Tibial nerve (tissue), 4 donors: Measurements from ENCODE around the gene AGO3. TPM values are rescaled to one million over a fixed set of nuclear protein-coding genes. Genes with fewer than 3 reads are reported as not detected.
"Not testable (repeated sequence)": the region's sequence is repeated elsewhere in the genome, so short reads cannot be mapped to it uniquely, and the experiment has no call there.

Experiments
- DNase-seq, 2 donors: peaks; one replicate each; pipeline ENCODE4 v3.0.0-alpha.2; 2019; ENCODE audit warnings: low spot score in 2 of 2
- H3K27ac ChIP-seq, 4 donors: fragments of 200-600 bp; sonication (generic) in 3 of 4; one replicate each; pipeline ENCODE4 v1.5.1; 2017 to 2019; ENCODE audit warnings: mild to moderate bottlenecking in 1 of 4
- H3K27me3 ChIP-seq, 2 donors: fragments of 200-600 bp; sonication (generic) in 1 of 2; one replicate each; pipeline versions ENCODE4 v1.5.1 to v1.6.0; 2017 to 2019
- H3K36me3 ChIP-seq, 3 donors: fragments of 200-600 bp; sonication (generic); one replicate each; pipeline ENCODE4 v1.5.1; 2018 to 2019
- H3K4me1 ChIP-seq, 4 donors: fragments of 200-600 bp; sonication (generic) in 3 of 4; one replicate each; pipeline ENCODE4 v1.5.1; 2017 to 2019
- H3K4me3 ChIP-seq, 4 donors: fragments of 200-600 bp; sonication (generic) in 3 of 4; one replicate each; pipeline ENCODE4 v1.5.1; 2017 to 2019; ENCODE audit warnings: mild to moderate bottlenecking in 1 of 4, moderate library complexity in 1 of 4
- H3K9me3 ChIP-seq, 4 donors: fragments of 200-600 bp; sonication (generic) in 3 of 4; one replicate each; pipeline ENCODE4 v1.5.1; 2017 to 2019
- CTCF ChIP-seq, 5 experiments: fragments of 200-600 bp in 3 of 5; fragments of 450-650 bp in 2 of 5; sonication (generic) in 3 of 5; IDR thresholded peaks; one replicate each; pipeline ENCODE4 v1.5.1; 2016 to 2019; ENCODE audit warnings: antibody characterized with exemption in 5 of 5, mild to moderate bottlenecking in 3 of 5, moderate library complexity in 2 of 5
- EP300 ChIP-seq, 2 donors: sonication (generic); formaldehyde crosslinking; IDR thresholded peaks; one replicate each; pipeline ENCODE4 v1.6.1; 2017; ENCODE audit warnings: antibody characterized with exemption in 2 of 2, mild to moderate bottlenecking in 1 of 2
- POLR2A ChIP-seq, 2 donors: fragments of 450-650 bp; IDR thresholded peaks; one replicate each; pipeline ENCODE4 v1.6.1; 2017; ENCODE audit warnings: antibody characterized with exemption in 2 of 2, mild to moderate bottlenecking in 2 of 2, moderate library complexity in 2 of 2
- WGBS, 2 donors: methylation state at CpG; one replicate each; pipeline ENCODE4 v1.1.5; 2018; 5-methylcytosine and 5-hydroxymethylcytosine counted together
- total RNA-seq, 4 donors: library from RNA; depleted of rRNA; stranded (reverse); fragments of >200 nt; gene quantifications; one replicate each; pipeline ENCODE4 v1.1.0, GENCODE V29; 2016

AGO3 gene
- total RNA-seq, 4 donors from 2014 or later = 16.2 to 31.8 (median 27.7) TPM

- Histone ChIP-seq H3K4me1 (peaks cover 0 to 38% (median 18%) of the 10 kb centered on the region in 4 donors), H3K9me3 (no peaks in the 10 kb centered on the region), H3K36me3 (peaks cover 0 to 55% (median 14%) of the 10 kb centered on the region in 3 donors), H3K4me3 (no peak overlapping the region), H3K27me3 (no peaks in the 10 kb centered on the region), H3K27ac (no peak overlapping the region)
- DNase-seq = no peak
- 88 to 91% methylated on average over 11 of the region's 11 CpGs for WGBS, 2 donors
- no peak for TF ChIP-seq POLR2A (IDR thresholded peaks at IDR 0.05)
- no peak for TF ChIP-seq EP300 (IDR thresholded peaks at IDR 0.05)
- TF ChIP-seq CTCF (IDR thresholded peaks at IDR 0.05) = no peak
These were observed 42.6 kb upstream of the AGO3 start for GRCh38 chr1:35888255-35888654.

GRCh38 chr1:35888981-35889380 is 41.9 kb upstream of the AGO3 start:
- Histone ChIP-seq H3K4me1 (peaks cover 0 to 34% (median 16%) of the 10 kb centered on the region in 4 donors), H3K36me3 (peaks cover 0 to 62% (median 22%) of the 10 kb centered on the region in 3 donors)
- 77 to 80% methylated on average over 3 of the region's 3 CpGs for WGBS, 2 donors
- not testable (repeated sequence) for H3K27me3 ChIP-seq, DNase-seq, H3K27ac ChIP-seq, H3K4me3 ChIP-seq, H3K9me3 ChIP-seq

- WGBS, 2 donors = 91 to 95% methylated on average over 12 to 14 of the region's 14 CpGs
- H3K4me3 ChIP-seq = no peak overlapping the region
- no peaks in the 10 kb centered on the region for H3K9me3 ChIP-seq
- DNase-seq = no peak
- no peaks in the 10 kb centered on the region for H3K27me3 ChIP-seq
- no peaks in the 10 kb centered on the region for H3K4me1 ChIP-seq
- H3K36me3 ChIP-seq = peaks cover 0 to 98% (median 25%) of the 10 kb centered on the region in 3 donors
- TF ChIP-seq CTCF (IDR thresholded peaks at IDR 0.05) (no peak), POLR2A (IDR thresholded peaks at IDR 0.05) (no peak), EP300 (IDR thresholded peaks at IDR 0.05) (no peak)
- H3K27ac ChIP-seq = no peak overlapping the region
These were observed 37.6 kb upstream of the AGO3 start for GRCh38 chr1:35893051-35893879.

GRCh38 chr1:35894183-35894582 is 36.7 kb upstream of the AGO3 start:
- Histone ChIP-seq H3K36me3 (peaks cover 0 to 98% (median 25%) of the 10 kb centered on the region in 3 donors), H3K4me3 (no peak overlapping the region), H3K27ac (no peak overlapping the region), H3K4me1 (no peaks in the 10 kb centered on the region), H3K27me3 (no peaks in the 10 kb centered on the region), H3K9me3 (no peaks in the 10 kb centered on the region)
- 74 to 78% methylated on average over 6 of the region's 6 CpGs for WGBS, 2 donors
- TF ChIP-seq CTCF (IDR thresholded peaks at IDR 0.05) (no peak), EP300 (IDR thresholded peaks at IDR 0.05) (no peak), POLR2A (IDR thresholded peaks at IDR 0.05) (no peak)
- DNase-seq = peak in 1 of 2 donors; percentile 23

- H3K27me3 ChIP-seq = no peaks in the 10 kb centered on the region
- no peak overlapping the region for H3K4me3 ChIP-seq
- H3K9me3 ChIP-seq = no peaks in the 10 kb centered on the region
- H3K36me3 ChIP-seq = peaks cover 0 to 98% (median 22%) of the 10 kb centered on the region in 3 donors
- DNase-seq = no peak
- WGBS, 2 donors = 85 to 93% methylated on average over 1 of the region's 1 CpG
- TF ChIP-seq CTCF (IDR thresholded peaks at IDR 0.05) (no peak), EP300 (IDR thresholded peaks at IDR 0.05) (no peak), POLR2A (IDR thresholded peaks at IDR 0.05) (no peak)
- H3K4me1 ChIP-seq = no peaks in the 10 kb centered on the region
- H3K27ac ChIP-seq = no peak overlapping the region
These were observed 36.2 kb upstream of the AGO3 start for GRCh38 chr1:35894656-35895055.
